ENCODE data around the gene MAGOH. TPM values are rescaled to one million over a fixed set of nuclear protein-coding genes. Genes with fewer than 3 reads are reported as not detected.
A peak's percentile ranks its signal among the peaks of the same experiment; 100 is the strongest.

MAGOH gene
- total RNA-seq, 2 experiments from 2014 or later, result 65.3 to 65.9 TPM

GRCh38 chr1:53246261-53247134 is 8.2 kb upstream of the MAGOH start:
- Mint-ChIP-seq H3K4me3 (no peak overlapping the region), H3K27me3 (no peaks in the 10 kb centered on the region), H3K4me1 (no peaks in the 10 kb centered on the region), H3K36me3 (ENCODE audit: low read depth) (peaks cover 52% of the 10 kb centered on the region), H3K27ac (no peak overlapping the region), H3K9me3 (no peaks in the 10 kb centered on the region)
- ChIA-PET POLR2A (no interaction called here), CTCF (interaction anchor here (0.8 kb wide), 1 partner anchor 147 kb away, joined by 3 read pairs; no protein-coding TSS in a partner anchor)
- no peak for DNase-seq

- no peak overlapping the region for H3K4me3 Mint-ChIP-seq
- ChIA-PET CTCF (no interaction called here), POLR2A (no interaction called here)
- peaks cover 2% of the 10 kb centered on the region for H3K4me1 Mint-ChIP-seq
- no peak for DNase-seq
- H3K9me3 Mint-ChIP-seq, result no peaks in the 10 kb centered on the region
- no peak overlapping the region for H3K27ac Mint-ChIP-seq
- H3K27me3 Mint-ChIP-seq, result no peaks in the 10 kb centered on the region
- peaks cover 30% of the 10 kb centered on the region for H3K36me3 Mint-ChIP-seq (ENCODE audit: low read depth)
These were observed 5.8 kb upstream of the MAGOH start for GRCh38 chr1:53244141-53244540.

GRCh38 chr1:53242381-53242780 is 4.1 kb upstream of the MAGOH start:
- peaks cover 28% of the 10 kb centered on the region for H3K36me3 Mint-ChIP-seq (ENCODE audit: low read depth)
- no peak overlapping the region for H3K4me3 Mint-ChIP-seq
- DNase-seq, result no peak
- H3K9me3 Mint-ChIP-seq, result no peaks in the 10 kb centered on the region
- ChIA-PET POLR2A (no interaction called here), CTCF (no interaction called here)
- H3K27ac Mint-ChIP-seq, result no peak overlapping the region
- no peaks in the 10 kb centered on the region for H3K27me3 Mint-ChIP-seq
- peaks cover 17% of the 10 kb centered on the region for H3K4me1 Mint-ChIP-seq

- Mint-ChIP-seq H3K36me3 (ENCODE audit: low read depth) (peaks cover 24% of the 10 kb centered on the region), H3K27ac (no peak overlapping the region), H3K4me3 (no peak overlapping the region), H3K9me3 (no peaks in the 10 kb centered on the region), H3K27me3 (no peaks in the 10 kb centered on the region), H3K4me1 (peaks cover 20% of the 10 kb centered on the region)
- no peak for DNase-seq
- CTCF ChIA-PET, result no interaction called here
- POLR2A ChIA-PET, result no interaction called here
These were observed 3.5 kb upstream of the MAGOH start for GRCh38 chr1:53241828-53242227.

- Mint-ChIP-seq H3K27me3 (no peaks in the 10 kb centered on the region), H3K4me1 (peaks cover 32% of the 10 kb centered on the region), H3K36me3 (ENCODE audit: low read depth) (peaks cover 42% of the 10 kb centered on the region), H3K27ac (peak overlapping the region; percentile 92), H3K9me3 (no peaks in the 10 kb centered on the region), H3K4me3 (peak overlapping the region; percentile 94)
- no peak for DNase-seq
- CTCF ChIA-PET, result interaction anchor here (0.7 to 1.3 kb wide), 3 partner anchors 51 to 159 kb away, joined by 3 read pairs; no protein-coding TSS in a partner anchor
- POLR2A ChIA-PET, result interaction anchor here (1.0 to 5.6 kb wide), 3 partner anchors 10 to 39 kb away, joined by 3 to 38 read pairs (median 4); partner anchors contain the start of gene CZIB
These were observed 680 bp downstream of the MAGOH start for GRCh38 chr1:53237638-53238037.

GRCh38 chr1:53220962-53221286 is 17.4 kb downstream of the MAGOH start:
- H3K27ac Mint-ChIP-seq, result peak overlapping the region; percentile 92
- DNase-seq, result no peak
- H3K27me3 Mint-ChIP-seq, result no peaks in the 10 kb centered on the region
- H3K9me3 Mint-ChIP-seq, result no peaks in the 10 kb centered on the region
- ChIA-PET POLR2A (interaction anchor here (1.3 to 4.0 kb wide), 5 partner anchors 12 to 106 kb away, joined by 6 to 38 read pairs (median 13); partner anchors contain the start of genes CPT2 and MAGOH), CTCF (interaction anchor here (1.0 kb wide), 1 partner anchor 22 kb away, joined by 3 read pairs; no protein-coding TSS in a partner anchor)
- H3K4me3 Mint-ChIP-seq, result peak overlapping the region; percentile 89
- peaks cover 29% of the 10 kb centered on the region for H3K4me1 Mint-ChIP-seq
- peaks cover 11% of the 10 kb centered on the region for H3K36me3 Mint-ChIP-seq (ENCODE audit: low read depth)

- Mint-ChIP-seq H3K27ac (peak within 1 kb of the TSS; percentile 92), H3K27me3 (no peaks in the 10 kb centered on the region), H3K36me3 (ENCODE audit: low read depth) (peaks cover 11% of the 10 kb centered on the region), H3K9me3 (no peaks in the 10 kb centered on the region), H3K4me3 (peak within 1 kb of the TSS; percentile 89), H3K4me1 (peaks cover 29% of the 10 kb centered on the region)
- peak; percentile 94 for DNase-seq
- POLR2A ChIA-PET, result interaction anchor here (1.0 to 4.0 kb wide), 7 partner anchors 9 to 106 kb away, joined by 3 to 38 read pairs (median 11); partner anchors contain the start of genes CPT2 and MAGOH
- CTCF ChIA-PET, result interaction anchor here (1.0 to 1.5 kb wide), 3 partner anchors 21 to 40 kb away, joined by 3 to 4 read pairs (median 3); no protein-coding TSS in a partner anchor
These were observed 18.0 kb downstream of the MAGOH start, which contains the start of gene CZIB for GRCh38 chr1:53220171-53220961. Gene CZIB, minus strand, starts transcription at chr1:53220634. Its CDS starts 59 bp downstream, at chr1:53220575.

GRCh38 chr1:53219711-53220110 is 18.6 kb downstream of the MAGOH start:
- Mint-ChIP-seq H3K27me3 (no peaks in the 10 kb centered on the region), H3K36me3 (ENCODE audit: low read depth) (peaks cover 11% of the 10 kb centered on the region), H3K27ac (peak overlapping the region; percentile 92), H3K9me3 (no peaks in the 10 kb centered on the region), H3K4me3 (peak overlapping the region; percentile 89), H3K4me1 (peaks cover 29% of the 10 kb centered on the region)
- ChIA-PET CTCF (interaction anchor here (1.4 to 1.5 kb wide), 2 partner anchors 24 to 39 kb away, joined by 3 to 4 read pairs; no protein-coding TSS in a partner anchor), POLR2A (interaction anchor here (1.0 to 4.0 kb wide), 7 partner anchors 9 to 107 kb away, joined by 3 to 38 read pairs (median 11); partner anchors contain the start of genes CPT2 and MAGOH)
- DNase-seq, result no peak

GRCh38 chr1:53218201-53218600 is 20.1 kb downstream of the MAGOH start:
- no peaks in the 10 kb centered on the region for H3K27me3 Mint-ChIP-seq
- H3K4me3 Mint-ChIP-seq, result no peak overlapping the region
- H3K4me1 Mint-ChIP-seq, result peaks cover 29% of the 10 kb centered on the region
- H3K36me3 Mint-ChIP-seq (ENCODE audit: low read depth), result peaks cover 22% of the 10 kb centered on the region
- CTCF ChIA-PET, result no interaction called here
- no peaks in the 10 kb centered on the region for H3K9me3 Mint-ChIP-seq
- POLR2A ChIA-PET, result interaction anchor here (3.2 kb wide), 1 partner anchor 109 kb away, joined by 11 read pairs; no protein-coding TSS in a partner anchor
- H3K27ac Mint-ChIP-seq, result no peak overlapping the region
- no peak for DNase-seq

GRCh38 chr1:53214376-53214940 is 23.9 kb downstream of the MAGOH start:
- Mint-ChIP-seq H3K27me3 (no peaks in the 10 kb centered on the region), H3K4me1 (peaks cover 15% of the 10 kb centered on the region), H3K36me3 (ENCODE audit: low read depth) (peaks cover 47% of the 10 kb centered on the region), H3K27ac (no peak overlapping the region), H3K9me3 (no peaks in the 10 kb centered on the region), H3K4me3 (no peak overlapping the region)
- POLR2A ChIA-PET, result interaction anchor here (1.7 kb wide), 1 partner anchor 18 kb away, joined by 5 read pairs; no protein-coding TSS in a partner anchor
- CTCF ChIA-PET, result interaction anchor here (0.6 kb wide), 1 partner anchor 792 kb away, joined by 5 read pairs; no protein-coding TSS in a partner anchor
- DNase-seq, result no peak

GRCh38 chr1:53210954-53211353 is 27.4 kb downstream of the MAGOH start:
- Mint-ChIP-seq H3K27ac (no peak overlapping the region), H3K4me1 (no peaks in the 10 kb centered on the region), H3K4me3 (no peak overlapping the region), H3K9me3 (peaks cover 12% of the 10 kb centered on the region), H3K27me3 (no peaks in the 10 kb centered on the region), H3K36me3 (ENCODE audit: low read depth) (peaks cover 67% of the 10 kb centered on the region)
- ChIA-PET POLR2A (interaction anchor here (1.3 kb wide), 1 partner anchor 12 kb away, joined by 3 read pairs; no protein-coding TSS in a partner anchor), CTCF (no interaction called here)
- DNase-seq, result no peak

- Mint-ChIP-seq H3K36me3 (ENCODE audit: low read depth) (peaks cover 71% of the 10 kb centered on the region), H3K9me3 (peaks cover 13% of the 10 kb centered on the region), H3K4me1 (no peaks in the 10 kb centered on the region), H3K27me3 (no peaks in the 10 kb centered on the region), H3K27ac (no peak overlapping the region), H3K4me3 (no peak overlapping the region)
- no peak for DNase-seq
- POLR2A ChIA-PET, result interaction anchor here (1.3 kb wide), 1 partner anchor 11 kb away, joined by 3 read pairs; no protein-coding TSS in a partner anchor
- CTCF ChIA-PET, result no interaction called here
These were observed 28.0 kb downstream of the MAGOH start for GRCh38 chr1:53210352-53210751.
